HepG2 (cell line): Measurements from ENCODE around the gene ULK4. TPM values are rescaled to one million over a fixed set of nuclear protein-coding genes. Genes with fewer than 3 reads are reported as not detected.

Experiments
- CREBL2 ChIP-seq: sonication (generic); formaldehyde crosslinking; IDR thresholded peaks from 2 replicates; pipeline ENCODE4 v1.8.1; 2023; ENCODE audit warnings: missing genetic modification reagents, mild to moderate bottlenecking, borderline replicate concordance
- FOXO4 ChIP-seq: sonication (generic); formaldehyde crosslinking; conservative IDR thresholded peaks from 2 replicates; pipeline ENCODE4 v1.8.1; 2023; ENCODE audit warnings: missing genetic modification reagents
- FOXP4 ChIP-seq: sonication (generic); formaldehyde crosslinking; IDR thresholded peaks from 2 replicates; pipeline ENCODE4 v1.4.0; 2020; ENCODE audit warnings: missing genetic modification reagents
- HDAC2 ChIP-seq: sonication (generic); formaldehyde crosslinking; IDR thresholded peaks from 2 replicates; pipeline ENCODE4 v1.4.0; 2020; ENCODE audit warnings: missing genetic modification reagents
- IRF2 ChIP-seq: IDR thresholded peaks from 2 replicates; pipeline ENCODE4 v1.6.1; 2018; ENCODE audit warnings: missing genetic modification reagents, missing compliant biosample characterization
- KAT7 ChIP-seq: IDR thresholded peaks from 2 replicates; pipeline ENCODE4 v1.6.1; 2018; ENCODE audit warnings: borderline replicate concordance, missing compliant biosample characterization
- MED13 ChIP-seq: sonication (generic); formaldehyde crosslinking; IDR thresholded peaks from 2 replicates; pipeline ENCODE4 v1.5.0; 2020; ENCODE audit warnings: missing genetic modification reagents
- MIER2 ChIP-seq: IDR thresholded peaks from 2 replicates; pipeline ENCODE4 v1.6.1; 2016; ENCODE audit warnings: missing biosample characterization, missing genetic modification reagents
- NPAS2 ChIP-seq: sonication (generic); formaldehyde crosslinking; IDR thresholded peaks from 2 replicates; pipeline ENCODE4 v1.8.0; 2022; ENCODE audit warnings: mild to moderate bottlenecking, missing genetic modification reagents, borderline replicate concordance
- PCBP1 ChIP-seq: fragments of 200-400 bp; formaldehyde crosslinking; IDR thresholded peaks from 2 replicates; pipeline ENCODE4 v1.6.1; 2017; ENCODE audit warnings: mild to moderate bottlenecking, low read depth, low read length, borderline replicate concordance
- PHF20 ChIP-seq: sonication (generic); formaldehyde crosslinking; IDR thresholded peaks from 2 replicates; pipeline ENCODE4 v1.5.0; 2020; ENCODE audit warnings: mild to moderate bottlenecking, missing genetic modification reagents
- SRSF9 ChIP-seq: fragments of 200-400 bp; formaldehyde crosslinking; IDR thresholded peaks from 2 replicates; pipeline ENCODE4 v1.6.1; 2018; ENCODE audit warnings: borderline replicate concordance, mild to moderate bottlenecking, low read depth, low read length; ENCODE audit not compliant: insufficient read depth, poor library complexity, severe bottlenecking
- TIGD3 ChIP-seq: sonication (generic); formaldehyde crosslinking; IDR thresholded peaks from 2 replicates; pipeline ENCODE4 v1.5.1; 2020; ENCODE audit warnings: mild to moderate bottlenecking, missing genetic modification reagents, borderline replicate concordance
- ZNF10 ChIP-seq: sonication (generic); formaldehyde crosslinking; IDR thresholded peaks from 2 replicates; pipeline ENCODE4 v1.4.0; 2020; ENCODE audit warnings: mild to moderate bottlenecking, low read depth, missing genetic modification reagents, borderline replicate concordance
- ZNF17 ChIP-seq: sonication (generic); formaldehyde crosslinking; IDR thresholded peaks from 2 replicates; pipeline ENCODE4 v1.5.0; 2020; ENCODE audit warnings: mild to moderate bottlenecking, missing genetic modification reagents
- ZNF207 ChIP-seq: fragments of 450-650 bp; IDR thresholded peaks from 2 replicates; pipeline ENCODE4 v1.6.1; 2016; ENCODE audit warnings: antibody characterized with exemption, borderline replicate concordance
- ZNF263 ChIP-seq: sonication (generic); formaldehyde crosslinking; IDR thresholded peaks from 2 replicates; pipeline ENCODE4 v1.4.0; 2020; ENCODE audit warnings: missing genetic modification reagents
- ZNF703 ChIP-seq: sonication (generic); formaldehyde crosslinking; IDR thresholded peaks from 2 replicates; pipeline ENCODE4 v1.5.1; 2020; ENCODE audit warnings: missing genetic modification reagents, mild to moderate bottlenecking, moderate library complexity, borderline replicate concordance
- ZSCAN29 ChIP-seq: sonication (generic); formaldehyde crosslinking; conservative IDR thresholded peaks from 2 replicates; pipeline ENCODE4 v1.4.0; 2020; ENCODE audit warnings: mild to moderate bottlenecking, missing genetic modification reagents
- polyA plus RNA-seq, 8 experiments: library from polyadenylated mRNA; depleted of rRNA in 3 of 8; stranded (reverse) in 7 of 8; unstranded in 1 of 8; fragments of >200 nt; fragmentation: Illumina TruSeq in 4 of 8; extraction: Trizol in 4 of 8; gene quantifications; 2 replicates each; pipeline versions ENCODE4 v1.2.1 to v1.2.3, GENCODE V29; 2011 to 2016; ENCODE audit warnings: low read depth in 4 of 8, missing spikeins in 1 of 8, mixed read lengths in 1 of 8; ENCODE audit not compliant: insufficient read depth in 1 of 8
- total RNA-seq, 5 experiments: library from RNA; depleted of rRNA; stranded (reverse); fragments of >200 nt; fragmentation: Illumina TruSeq; extraction: Trizol; gene quantifications; 2 replicates each; pipeline ENCODE4 v1.2.3, GENCODE V29; 2016; ENCODE audit warnings: low read depth in 1 of 5
- TF ChIP-seq, protein P1 (sequence below): IDR thresholded peaks from 2 replicates; pipeline ENCODE4 v1.6.1; 2012; ENCODE audit warnings: inconsistent platforms
- TF ChIP-seq, protein P2 (sequence below): sonication (generic); formaldehyde crosslinking; IDR thresholded peaks from 2 replicates; pipeline ENCODE4 v1.8.1; 2023; ENCODE audit warnings: mild to moderate bottlenecking, inconsistent platforms, moderate library complexity, missing genetic modification reagents, borderline replicate concordance
- TF ChIP-seq, protein P3 (sequence below): sonication (generic); formaldehyde crosslinking; IDR thresholded peaks from 2 replicates; pipeline ENCODE4 v1.4.0; 2020; ENCODE audit warnings: mild to moderate bottlenecking, missing genetic modification reagents

Gene ULK4
- total and polyA plus RNA-seq, 2 of the 13 experiments (the other 11 are each of a cell fraction or from before 2014, with no cell fraction given): 6.7 to 11.8 TPM

DNA sequence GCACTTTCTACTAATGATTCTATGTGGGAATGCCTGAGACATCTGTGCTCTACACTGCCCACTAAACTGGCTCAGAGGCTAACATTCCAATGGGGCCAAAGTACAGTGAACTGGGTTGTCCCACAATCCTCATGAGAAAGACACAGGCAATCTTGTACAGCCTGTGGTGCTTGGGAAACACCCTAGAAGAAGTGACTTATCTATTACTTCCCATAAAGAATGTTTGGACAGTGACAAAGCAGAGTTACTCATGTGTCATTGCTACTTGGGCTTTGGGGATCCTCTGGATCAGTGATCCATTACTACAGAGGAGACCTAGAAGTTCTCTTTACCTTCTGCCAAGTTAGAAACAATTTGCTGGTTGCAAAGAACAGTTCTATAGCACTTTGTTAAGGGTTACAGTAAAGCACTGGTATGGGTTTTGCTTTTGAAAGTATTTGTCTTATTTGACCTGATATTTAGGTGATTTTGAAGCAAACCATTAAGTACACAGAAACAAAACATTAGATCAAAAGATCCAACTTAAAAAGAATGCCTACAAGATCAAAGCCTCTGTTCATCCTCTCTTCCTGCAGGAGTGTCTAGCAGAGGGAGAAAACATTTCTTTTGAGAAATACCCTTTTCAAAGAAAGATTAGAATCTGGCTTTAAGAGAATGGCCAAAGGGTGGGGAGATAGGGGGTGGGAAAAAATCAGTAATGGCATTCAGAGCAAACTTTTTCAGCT is 686.8 kb downstream of the ULK4 start (continued):
- TF ChIP-seq IRF2 (peak; percentile 33; the same call in 1 of the 2 replicates), ZNF703 (no peak), ZNF263 (CRISPR knock-in tag) (no peak), ZNF207 (no peak), SRSF9 (no peak), ZNF10 (CRISPR knock-in tag) (no peak), NPAS2 (CRISPR knock-in tag) (no peak), KAT7 (CRISPR knock-in tag) (no peak), HDAC2 (peak; percentile 48), PCBP1 (no peak), FOXO4 (CRISPR knock-in tag) (no peak), MED13 (CRISPR knock-in tag) (no peak), ZSCAN29 (peak; percentile 66; the same call in 1 of the 2 replicates), MIER2 (0 out of 2 replicates have a peak, but pooled peaks have one; percentile 53), TIGD3 (CRISPR knock-in tag) (no peak), PHF20 (no peak), FOXP4 (peak; percentile 3; the same call in 1 of the 2 replicates), CREBL2 (no peak), ZNF17 (no peak)
- TF ChIP-seq, protein P1, sequence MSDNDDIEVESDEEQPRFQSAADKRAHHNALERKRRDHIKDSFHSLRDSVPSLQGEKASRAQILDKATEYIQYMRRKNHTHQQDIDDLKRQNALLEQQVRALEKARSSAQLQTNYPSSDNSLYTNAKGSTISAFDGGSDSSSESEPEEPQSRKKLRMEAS: peak; percentile 26; the same call in 1 of the 2 replicates
- TF ChIP-seq, protein P2, sequence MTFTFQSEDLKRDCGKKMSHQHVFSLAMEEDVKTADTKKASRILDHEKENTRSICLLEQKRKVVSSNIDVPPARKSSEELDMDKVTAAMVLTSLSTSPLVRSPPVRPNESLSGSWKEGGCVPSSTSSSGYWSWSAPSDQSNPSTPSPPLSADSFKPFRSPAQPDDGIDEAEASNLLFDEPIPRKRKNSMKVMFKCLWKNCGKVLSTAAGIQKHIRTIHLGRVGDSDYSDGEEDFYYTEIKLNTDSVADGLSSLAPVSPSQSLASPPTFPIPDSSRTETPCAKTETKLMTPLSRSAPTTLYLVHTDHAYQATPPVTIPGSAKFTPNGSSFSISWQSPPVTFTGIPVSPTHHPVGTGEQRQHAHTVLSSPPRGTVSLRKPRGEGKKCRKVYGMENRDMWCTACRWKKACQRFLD (CRISPR knock-in tag): no peak
- TF ChIP-seq, protein P3, sequence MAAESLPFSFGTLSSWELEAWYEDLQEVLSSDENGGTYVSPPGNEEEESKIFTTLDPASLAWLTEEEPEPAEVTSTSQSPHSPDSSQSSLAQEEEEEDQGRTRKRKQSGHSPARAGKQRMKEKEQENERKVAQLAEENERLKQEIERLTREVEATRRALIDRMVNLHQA (CRISPR knock-in tag): no peak
